Fibroblast of lung (primary cell): ENCODE measurements around the gene ZNF346. TPM values are rescaled to one million over a fixed set of nuclear protein-coding genes. Genes with fewer than 3 reads are reported as not detected.
A peak's percentile ranks its signal among the peaks of the same experiment; 100 is the strongest.

ENCODE experiments used
- DNase-seq, 2 donors: peaks; one replicate each; pipeline versions ENCODE4 v3.0.0 to v3.0.0-alpha.2; 2010; ENCODE audit warnings: low read depth in 2 of 2
- H2AFZ ChIP-seq: 2 replicates; pipeline ENCODE4 v1.5.1; 2012; ENCODE audit warnings: low read length, control low read depth, inconsistent platforms
- H3K27ac ChIP-seq: 2 replicates; pipeline ENCODE4 v1.5.1; 2011; ENCODE audit warnings: low read length, control low read depth; ENCODE audit not compliant: insufficient read depth
- H3K27me3 ChIP-seq: 2 replicates; pipeline ENCODE4 v1.5.1; 2011; ENCODE audit warnings: mild to moderate bottlenecking, low read length; ENCODE audit not compliant: control insufficient read depth, insufficient read depth
- H3K36me3 ChIP-seq: 2 replicates; pipeline ENCODE4 v1.5.1; 2011; ENCODE audit warnings: low read length; ENCODE audit not compliant: control insufficient read depth, insufficient read depth
- H3K4me1 ChIP-seq: 2 replicates; pipeline ENCODE4 v1.5.1; 2011; ENCODE audit warnings: low read length; ENCODE audit not compliant: control insufficient read depth, insufficient read depth; ENCODE audit errors: extremely low read depth
- H3K4me2 ChIP-seq: 2 replicates; pipeline ENCODE4 v1.5.1; 2011; ENCODE audit warnings: low read length, control low read depth; ENCODE audit not compliant: insufficient read depth; ENCODE audit errors: extremely low read depth
- H3K4me3 ChIP-seq, 4 experiments: fragments of 200-600 bp in 1 of 4; sonication (generic) in 1 of 4; replicated peaks in 1 of 4; 2 replicates each; pipeline ENCODE4 v1.5.1; 2011 to 2016; ENCODE audit warnings: low read length in 4 of 4, low read depth in 3 of 4, mild to moderate bottlenecking in 3 of 4, control low read depth in 2 of 4, inconsistent platforms in 1 of 4, mixed read lengths in 1 of 4; ENCODE audit not compliant: insufficient read depth in 1 of 4; ENCODE audit errors: control extremely low read depth in 1 of 4
- H3K79me2 ChIP-seq: 2 replicates; pipeline ENCODE4 v1.5.1; 2012; ENCODE audit warnings: mild to moderate bottlenecking, low read length, inconsistent platforms; ENCODE audit not compliant: control insufficient read depth, insufficient read depth
- H3K9ac ChIP-seq: 2 replicates; pipeline ENCODE4 v1.5.1; 2011; ENCODE audit warnings: mild to moderate bottlenecking, low read length, control low read depth; ENCODE audit not compliant: insufficient read depth
- H3K9me3 ChIP-seq: 2 replicates; pipeline ENCODE4 v1.5.1; 2012; ENCODE audit warnings: low read depth, low read length; ENCODE audit not compliant: control insufficient read depth, insufficient read depth
- H4K20me1 ChIP-seq: 2 replicates; pipeline ENCODE4 v1.5.1; 2011; ENCODE audit warnings: low read length; ENCODE audit not compliant: control insufficient read depth, insufficient read depth; ENCODE audit errors: extremely low read depth
- EZH2 ChIP-seq: IDR thresholded peaks from 2 replicates; pipeline ENCODE4 v1.5.1; 2012; ENCODE audit warnings: low read length, control low read depth, mild to moderate bottlenecking; ENCODE audit errors: missing control alignments
- polyA plus RNA-seq, 2 donors: library from polyadenylated mRNA; depleted of rRNA in 1 of 2; stranded (reverse) in 1 of 2; unstranded in 1 of 2; fragments of >200 nt; gene quantifications; 2 replicates each; pipeline ENCODE4 v1.2.1, GENCODE V29; 2011 to 2012; ENCODE audit warnings: missing spikeins in 1 of 2
- total RNA-seq: library from RNA; depleted of rRNA; stranded (reverse); fragments of >200 nt; gene quantifications from 2 replicates; pipeline ENCODE4 v1.2.1, GENCODE V29; 2014
- TF ChIP-seq, protein P1 (sequence below), 2 donors: IDR thresholded peaks in 1 of 2; conservative IDR thresholded peaks in 1 of 2; 1 replicate in 1 of 2; 2 replicates in 1 of 2; pipeline ENCODE4 v1.5.1; 2011 to 2012; ENCODE audit warnings: low read length in 2 of 2, control low read depth in 1 of 2, inconsistent platforms in 1 of 2, low read depth in 1 of 2, mild to moderate bottlenecking in 1 of 2

The ZNF346 gene
- total and polyA plus RNA-seq, 2 donors (not counting 1 experiment from before 2014, with no cell fraction given) = 14.0 to 14.9 TPM

DNA sequence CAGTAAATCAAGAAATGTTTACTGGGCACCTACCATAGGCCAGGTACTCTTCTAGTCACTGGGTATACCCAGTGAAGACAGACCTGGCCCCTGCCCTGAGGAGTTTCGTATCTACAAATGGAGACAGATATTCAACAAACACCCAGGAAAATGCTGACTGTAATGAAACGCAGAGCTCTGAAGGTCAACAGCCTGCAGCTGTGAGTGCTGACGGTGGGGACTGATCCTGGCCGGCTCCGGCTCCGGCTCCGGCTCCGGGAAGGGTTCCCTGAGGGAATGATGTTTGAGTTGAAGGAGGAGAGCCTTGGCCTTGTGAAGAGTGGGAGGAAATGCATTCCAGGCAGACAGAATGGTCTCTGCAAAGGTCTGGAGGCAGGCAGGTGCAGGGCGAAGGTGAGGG lies 87.3 kb downstream of the ZNF346 start:
- DNase-seq = no peak
- H3K9ac ChIP-seq = no peak overlapping the region

DNA sequence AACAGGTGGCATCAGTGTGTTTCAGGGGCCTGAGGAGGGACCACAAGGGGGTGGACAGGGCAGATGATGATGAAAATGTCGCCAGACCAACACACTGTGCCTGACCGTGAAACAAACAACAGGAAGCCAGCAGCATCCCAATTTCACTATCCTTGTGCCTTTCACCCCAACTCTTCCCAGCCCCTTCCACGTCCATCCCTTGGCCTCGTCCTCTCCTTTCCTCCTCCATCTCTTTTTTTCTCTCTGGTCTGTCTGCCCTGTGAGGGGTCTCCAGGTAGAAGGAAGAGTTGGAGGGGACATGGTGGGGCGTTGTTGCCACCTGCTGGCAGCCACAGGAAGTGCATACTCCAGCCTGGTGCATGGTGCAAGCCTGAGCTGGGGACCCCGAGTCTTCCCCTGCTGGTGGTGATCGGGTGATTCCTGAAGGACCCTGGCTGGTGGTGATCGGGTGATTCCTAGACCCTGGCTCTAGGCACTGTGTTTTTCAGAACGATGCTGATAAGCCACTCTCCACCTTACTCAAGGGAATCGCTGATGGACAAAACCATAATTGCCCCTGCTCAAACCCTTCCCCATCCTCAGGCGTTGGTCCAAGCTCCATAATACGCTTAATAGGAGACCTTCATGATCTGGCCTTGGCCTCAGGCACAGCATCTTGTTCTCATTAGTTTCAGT lies 89.4 kb downstream of the ZNF346 start:
- peak; percentile 13 to 44 for DNase-seq
- TF ChIP-seq EZH2 = no peak
- TF ChIP-seq, protein P1, sequence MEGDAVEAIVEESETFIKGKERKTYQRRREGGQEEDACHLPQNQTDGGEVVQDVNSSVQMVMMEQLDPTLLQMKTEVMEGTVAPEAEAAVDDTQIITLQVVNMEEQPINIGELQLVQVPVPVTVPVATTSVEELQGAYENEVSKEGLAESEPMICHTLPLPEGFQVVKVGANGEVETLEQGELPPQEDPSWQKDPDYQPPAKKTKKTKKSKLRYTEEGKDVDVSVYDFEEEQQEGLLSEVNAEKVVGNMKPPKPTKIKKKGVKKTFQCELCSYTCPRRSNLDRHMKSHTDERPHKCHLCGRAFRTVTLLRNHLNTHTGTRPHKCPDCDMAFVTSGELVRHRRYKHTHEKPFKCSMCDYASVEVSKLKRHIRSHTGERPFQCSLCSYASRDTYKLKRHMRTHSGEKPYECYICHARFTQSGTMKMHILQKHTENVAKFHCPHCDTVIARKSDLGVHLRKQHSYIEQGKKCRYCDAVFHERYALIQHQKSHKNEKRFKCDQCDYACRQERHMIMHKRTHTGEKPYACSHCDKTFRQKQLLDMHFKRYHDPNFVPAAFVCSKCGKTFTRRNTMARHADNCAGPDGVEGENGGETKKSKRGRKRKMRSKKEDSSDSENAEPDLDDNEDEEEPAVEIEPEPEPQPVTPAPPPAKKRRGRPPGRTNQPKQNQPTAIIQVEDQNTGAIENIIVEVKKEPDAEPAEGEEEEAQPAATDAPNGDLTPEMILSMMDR (conservative IDR thresholded peaks at IDR 0.05 in 1 of 2, IDR thresholded peaks at IDR 0.05 in 1 of 2; ENCODE audit: low read depth in 1 of 2, low read length in 2 of 2) = peak; percentile 91 to 94
- no peaks in the 10 kb centered on the region for H3K27me3 ChIP-seq
- no peaks in the 10 kb centered on the region for H3K79me2 ChIP-seq
- H3K4me2 ChIP-seq = peak overlapping the region; percentile 51
- no peak overlapping the region for H3K27ac ChIP-seq
- no peaks in the 10 kb centered on the region for H4K20me1 ChIP-seq
- H3K4me1 ChIP-seq = peaks cover 2% of the 10 kb centered on the region
- H3K9me3 ChIP-seq = no peaks in the 10 kb centered on the region
- H3K4me3 ChIP-seq = no peak overlapping the region
- no peak overlapping the region for H3K9ac ChIP-seq
- H2AFZ ChIP-seq = peak overlapping the region; percentile 49
- no peaks in the 10 kb centered on the region for H3K36me3 ChIP-seq

More for the DNA sequence above, 87.3 kb downstream of the ZNF346 start:
- Histone ChIP-seq H2AFZ (no peak overlapping the region), H3K4me2 (no peak overlapping the region), H3K27me3 (no peaks in the 10 kb centered on the region), H3K79me2 (no peaks in the 10 kb centered on the region), H3K27ac (no peak overlapping the region), H3K36me3 (no peaks in the 10 kb centered on the region), H3K9me3 (no peaks in the 10 kb centered on the region), H3K4me3 (no peak overlapping the region), H3K4me1 (no peaks in the 10 kb centered on the region), H4K20me1 (no peaks in the 10 kb centered on the region)
- TF ChIP-seq, protein P1 (conservative IDR thresholded peaks at IDR 0.05 in 1 of 2, IDR thresholded peaks at IDR 0.05 in 1 of 2; ENCODE audit: low read depth in 1 of 2, low read length in 2 of 2) = no peak
- no peak for TF ChIP-seq EZH2

DNA sequence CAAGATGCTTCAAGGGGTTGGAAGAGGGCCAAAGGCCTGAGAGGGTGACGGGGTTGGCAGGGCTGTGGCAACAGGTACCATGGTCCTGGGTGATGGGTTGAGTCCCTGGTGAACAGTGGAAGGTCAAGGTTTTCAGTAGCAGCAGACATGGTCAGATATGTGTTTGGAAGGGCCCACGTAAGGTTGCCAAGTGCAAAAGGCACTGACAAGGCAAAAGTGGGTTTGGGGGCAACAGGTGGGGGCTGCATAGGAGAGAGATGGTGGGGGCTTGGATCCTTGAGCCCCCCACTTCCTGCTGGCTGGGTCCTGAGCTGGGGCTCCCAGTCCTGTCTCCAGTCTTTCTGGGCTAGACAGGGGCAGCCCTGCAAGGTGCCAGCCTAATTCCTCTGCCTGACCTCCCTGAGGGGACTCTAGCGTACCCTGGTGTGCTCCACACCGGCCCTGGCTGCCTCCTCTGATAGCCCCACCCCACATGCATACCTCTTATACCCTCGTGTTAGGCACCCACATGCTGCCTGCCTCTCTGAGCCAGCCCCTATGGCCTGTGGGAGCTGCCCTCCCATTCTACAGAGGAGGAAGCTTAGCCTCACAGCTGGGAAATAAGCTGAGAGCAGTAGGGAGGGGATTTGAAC lies 90.2 kb downstream of the ZNF346 start:
- no peak for TF ChIP-seq EZH2
- TF ChIP-seq, protein P1 (conservative IDR thresholded peaks at IDR 0.05 in 1 of 2, IDR thresholded peaks at IDR 0.05 in 1 of 2; ENCODE audit: low read depth in 1 of 2, low read length in 2 of 2) = no peak
- H3K4me1 ChIP-seq = peaks cover 2% of the 10 kb centered on the region
- H3K4me2 ChIP-seq = no peak overlapping the region
- no peak overlapping the region for H2AFZ ChIP-seq
- no peak overlapping the region for H3K27ac ChIP-seq
- H3K9ac ChIP-seq = no peak overlapping the region
- DNase-seq = no peak
- no peaks in the 10 kb centered on the region for H3K27me3 ChIP-seq
- no peaks in the 10 kb centered on the region for H4K20me1 ChIP-seq
- no peaks in the 10 kb centered on the region for H3K9me3 ChIP-seq
- no peaks in the 10 kb centered on the region for H3K36me3 ChIP-seq
- no peaks in the 10 kb centered on the region for H3K79me2 ChIP-seq
- H3K4me3 ChIP-seq = no peak overlapping the region
